A549 (cell line): Measurements from ENCODE around the gene NPM1.

Experiments used
- BHLHE40 ChIP-seq: IDR thresholded peaks from 2 replicates; pipeline ENCODE4 v1.6.1; 2012; ENCODE audit warnings: low read depth, low read length, inconsistent platforms
- CBX8 ChIP-seq: fragments of 200-600 bp; sonication (generic); IDR thresholded peaks from 2 replicates; pipeline ENCODE4 v1.6.1; 2016
- CHD2 ChIP-seq: fragments of 150-350 bp; IDR thresholded peaks from 2 replicates; pipeline ENCODE4 v1.6.1; 2014; ENCODE audit warnings: low read length; ENCODE audit not compliant: partially characterized antibody
- EHMT2 ChIP-seq: fragments of 200-600 bp; sonication (generic); IDR thresholded peaks from 2 replicates; pipeline ENCODE4 v1.6.1; 2016; ENCODE audit warnings: antibody characterized with exemption, low read depth, mild to moderate bottlenecking, moderate library complexity
- EP300 ChIP-seq, 2 experiments: fragments of >200 bp; sonication (Bioruptor Twin); formaldehyde crosslinking; IDR thresholded peaks; 2 replicates in 1 of 2; 3 replicates in 1 of 2; pipeline ENCODE4 v1.6.1; 2016 to 2017
- KDM1A ChIP-seq: fragments of 200-600 bp; sonication (generic); IDR thresholded peaks from 2 replicates; pipeline ENCODE4 v1.6.1; 2016; ENCODE audit warnings: low read depth, mild to moderate bottlenecking
- NR3C1 ChIP-seq: fragments of >200 bp; sonication (Bioruptor Twin); formaldehyde crosslinking; IDR thresholded peaks from 3 replicates; pipeline ENCODE4 v1.6.1; 2017
- POLR2A ChIP-seq: IDR thresholded peaks from 2 replicates; pipeline ENCODE4 v1.6.1; 2012; ENCODE audit warnings: mild to moderate bottlenecking, low read length
- RAD21 ChIP-seq, 2 experiments: fragments of >200 bp in 1 of 2; sonication (Bioruptor Twin) in 1 of 2; formaldehyde crosslinking in 1 of 2; IDR thresholded peaks in 1 of 2; conservative IDR thresholded peaks in 1 of 2; 2 replicates in 1 of 2; 3 replicates in 1 of 2; pipeline ENCODE4 v1.6.1; 2012 to 2018; ENCODE audit warnings: inconsistent platforms in 1 of 2
- SMC3 ChIP-seq: fragments of >200 bp; sonication (Bioruptor Twin); formaldehyde crosslinking; IDR thresholded peaks from 3 replicates; pipeline ENCODE4 v1.6.1; 2018; ENCODE audit warnings: inconsistent platforms
- TFCP2L1 ChIP-seq: fragments of 250-450 bp; sonication (Bioruptor Pico); IDR thresholded peaks from 2 replicates; pipeline ENCODE4 v1.5.0; 2021; ENCODE audit warnings: mild to moderate bottlenecking
- ZNF302 ChIP-seq: fragments of 250-450 bp; sonication (Bioruptor Pico); IDR thresholded peaks from 2 replicates; pipeline ENCODE4 v1.9.0; 2021; ENCODE audit warnings: inconsistent platforms, mild to moderate bottlenecking, moderate library complexity
- TF ChIP-seq, protein P1 (sequence below): fragments of >200 bp; sonication (Bioruptor Twin); formaldehyde crosslinking; IDR thresholded peaks from 3 replicates; pipeline ENCODE4 v1.5.1; 2016

DNA sequence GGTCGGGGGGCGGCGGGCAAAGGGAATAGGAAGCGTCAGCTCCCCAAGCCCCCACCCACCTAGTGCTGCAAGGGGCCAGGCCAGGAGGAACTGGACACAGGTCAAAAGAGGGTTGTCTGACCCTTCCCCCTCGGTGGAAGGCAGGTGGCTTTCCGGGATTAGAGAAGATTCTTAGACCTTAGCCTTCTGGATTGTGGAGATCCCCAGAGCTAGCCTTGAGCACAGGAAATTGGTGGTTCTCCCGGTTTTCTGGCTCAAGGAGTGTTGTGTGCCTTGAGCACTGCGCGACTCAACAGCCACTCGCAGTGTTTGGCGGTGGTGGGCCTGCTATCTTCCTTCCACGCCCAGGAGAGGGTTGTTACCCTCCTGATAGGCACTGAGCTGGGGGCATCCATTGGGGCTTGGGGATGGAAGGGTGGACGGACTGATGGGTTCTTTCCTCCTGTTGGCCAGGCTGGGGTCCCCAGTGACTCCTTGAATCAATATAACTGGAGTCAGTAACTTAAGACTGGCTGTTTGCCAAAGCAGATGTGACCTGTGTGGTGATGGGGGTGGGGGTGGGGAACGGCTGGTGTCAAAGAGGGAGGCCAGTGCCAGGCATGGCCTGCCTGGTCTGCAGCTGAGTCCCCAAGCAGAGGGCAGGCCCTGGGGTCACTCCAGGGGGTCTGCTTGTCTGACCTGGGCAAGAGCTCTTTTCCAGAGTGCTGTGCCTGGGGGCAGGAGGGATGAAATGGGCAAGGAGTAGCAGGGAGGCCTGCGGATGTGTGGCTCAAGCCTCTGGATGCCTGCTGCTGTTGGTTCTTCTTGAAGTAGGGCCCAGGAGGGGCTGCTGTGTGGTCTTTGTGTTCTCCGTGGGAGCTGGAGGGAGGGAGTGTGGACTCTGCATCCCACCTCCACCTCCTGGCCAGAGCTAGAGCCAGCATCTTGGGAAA is 33.9 kb downstream of the NPM1 start:
- TF ChIP-seq POLR2A, result no peak
- TF ChIP-seq NR3C1, result no peak
- TF ChIP-seq, protein P1, sequence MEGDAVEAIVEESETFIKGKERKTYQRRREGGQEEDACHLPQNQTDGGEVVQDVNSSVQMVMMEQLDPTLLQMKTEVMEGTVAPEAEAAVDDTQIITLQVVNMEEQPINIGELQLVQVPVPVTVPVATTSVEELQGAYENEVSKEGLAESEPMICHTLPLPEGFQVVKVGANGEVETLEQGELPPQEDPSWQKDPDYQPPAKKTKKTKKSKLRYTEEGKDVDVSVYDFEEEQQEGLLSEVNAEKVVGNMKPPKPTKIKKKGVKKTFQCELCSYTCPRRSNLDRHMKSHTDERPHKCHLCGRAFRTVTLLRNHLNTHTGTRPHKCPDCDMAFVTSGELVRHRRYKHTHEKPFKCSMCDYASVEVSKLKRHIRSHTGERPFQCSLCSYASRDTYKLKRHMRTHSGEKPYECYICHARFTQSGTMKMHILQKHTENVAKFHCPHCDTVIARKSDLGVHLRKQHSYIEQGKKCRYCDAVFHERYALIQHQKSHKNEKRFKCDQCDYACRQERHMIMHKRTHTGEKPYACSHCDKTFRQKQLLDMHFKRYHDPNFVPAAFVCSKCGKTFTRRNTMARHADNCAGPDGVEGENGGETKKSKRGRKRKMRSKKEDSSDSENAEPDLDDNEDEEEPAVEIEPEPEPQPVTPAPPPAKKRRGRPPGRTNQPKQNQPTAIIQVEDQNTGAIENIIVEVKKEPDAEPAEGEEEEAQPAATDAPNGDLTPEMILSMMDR, result no peak
- no peak for TF ChIP-seq KDM1A
- no peak for TF ChIP-seq CHD2
- TF ChIP-seq BHLHE40, result no peak
- no peak for TF ChIP-seq EP300 (IDR thresholded peaks at IDR 0.05)
- TF ChIP-seq SMC3, result no peak
- TF ChIP-seq EHMT2, result no peak
- no peak for TF ChIP-seq CBX8
- no peak for TF ChIP-seq ZNF302 (CRISPR knock-in tag)
- TF ChIP-seq TFCP2L1 (CRISPR knock-in tag), result no peak
- TF ChIP-seq RAD21 (conservative IDR thresholded peaks at IDR 0.05 in 1 of 2, IDR thresholded peaks at IDR 0.05 in 1 of 2), result no peak
